Measurements from ENCODE around the gene ANXA10.

Gene ANXA10

DNA sequence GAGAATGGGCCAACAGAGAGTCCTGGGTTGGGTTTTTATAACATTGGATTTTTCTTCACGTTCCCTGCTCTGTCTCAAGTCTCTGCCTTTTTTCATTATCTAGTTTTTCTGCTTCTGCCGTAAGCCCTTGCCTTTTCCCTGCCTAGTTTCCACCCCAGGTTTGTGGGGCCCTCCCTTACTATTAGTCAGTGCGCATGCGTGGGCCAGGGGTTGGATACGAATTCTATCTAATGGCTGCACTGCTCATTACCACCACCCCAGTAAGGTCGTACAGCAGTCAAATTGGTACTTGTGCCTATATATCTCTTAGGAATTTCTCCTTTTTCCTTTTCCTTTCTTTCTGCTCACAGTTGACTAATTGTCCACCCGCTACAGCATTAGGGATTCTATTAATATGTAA, 49.4 kb downstream of the ANXA10 start:
- no peak for TF ChIP-seq CTCF (IDR thresholded peaks at IDR 0.05; ENCODE audit: insufficient read depth, low read length, missing control alignments)
- CTCF ChIA-PET, result interaction anchor here (1.1 kb wide), 1 partner anchor 12 kb away, joined by 4 read pairs; no protein-coding TSS in a partner anchor

DNA sequence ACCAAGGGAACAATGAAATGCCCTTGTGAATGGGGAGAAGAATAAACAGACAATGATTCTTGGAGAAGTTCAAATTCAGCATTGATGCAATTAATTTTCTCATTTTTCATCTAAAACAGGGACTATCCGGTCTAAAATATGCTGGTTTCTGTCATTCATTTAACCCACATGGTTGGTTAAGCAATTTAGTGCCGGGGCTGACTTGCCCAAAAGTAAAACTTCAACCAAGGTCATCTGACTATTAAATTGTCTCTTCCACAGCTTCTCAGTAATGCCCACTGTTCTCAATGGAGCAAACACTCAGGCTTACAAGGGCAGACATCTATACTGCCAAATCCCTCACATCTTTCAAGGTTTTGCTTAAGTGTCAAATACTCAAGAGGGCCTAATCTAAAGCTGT, 51.3 kb downstream of the ANXA10 start:
- CTCF ChIA-PET, result interaction anchor here (3.0 kb wide), 1 partner anchor 10 kb away, joined by 31 read pairs; no protein-coding TSS in a partner anchor
- no peak overlapping the region for H3K4me3 ChIP-seq (ENCODE audit: low read depth, low read length)
- DNase-seq (ENCODE audit: low read depth, low spot score), result no peak

More for the DNA sequence above, 49.4 kb downstream of the ANXA10 start:
- POLR2A ChIA-PET, result no interaction called here
- H3K4me3 ChIP-seq (ENCODE audit: low read depth, low read length), result no peak overlapping the region
- no peak for DNase-seq (ENCODE audit: low read depth, low spot score)

GRCh38 chr4:168150420-168151050, 58.2 kb downstream of the ANXA10 start:
- ChIA-PET CTCF (interaction anchor here (1.2 to 1.6 kb wide), 2 partner anchors 11 to 25 kb away, joined by 3 to 8 read pairs; no protein-coding TSS in a partner anchor), POLR2A (no interaction called here)
- no peak for TF ChIP-seq CTCF (IDR thresholded peaks at IDR 0.05; ENCODE audit: insufficient read depth, low read length, missing control alignments)
- no peak overlapping the region for H3K4me3 ChIP-seq (ENCODE audit: low read depth, low read length)
- no peak for DNase-seq (ENCODE audit: low read depth, low spot score)

More for the DNA sequence above, 51.3 kb downstream of the ANXA10 start:
- POLR2A ChIA-PET, result no interaction called here
- TF ChIP-seq CTCF (IDR thresholded peaks at IDR 0.05; ENCODE audit: insufficient read depth, low read length, missing control alignments), result no peak

- no peak for DNase-seq (ENCODE audit: low read depth, low spot score)
- CTCF ChIA-PET, result no interaction called here
- POLR2A ChIA-PET, result no interaction called here
- TF ChIP-seq CTCF (IDR thresholded peaks at IDR 0.05; ENCODE audit: insufficient read depth, low read length, missing control alignments), result no peak
- H3K4me3 ChIP-seq (ENCODE audit: low read depth, low read length), result no peak overlapping the region
Measured at GRCh38 chr4:168151327-168151726, 59.0 kb downstream of the ANXA10 start.

DNA sequence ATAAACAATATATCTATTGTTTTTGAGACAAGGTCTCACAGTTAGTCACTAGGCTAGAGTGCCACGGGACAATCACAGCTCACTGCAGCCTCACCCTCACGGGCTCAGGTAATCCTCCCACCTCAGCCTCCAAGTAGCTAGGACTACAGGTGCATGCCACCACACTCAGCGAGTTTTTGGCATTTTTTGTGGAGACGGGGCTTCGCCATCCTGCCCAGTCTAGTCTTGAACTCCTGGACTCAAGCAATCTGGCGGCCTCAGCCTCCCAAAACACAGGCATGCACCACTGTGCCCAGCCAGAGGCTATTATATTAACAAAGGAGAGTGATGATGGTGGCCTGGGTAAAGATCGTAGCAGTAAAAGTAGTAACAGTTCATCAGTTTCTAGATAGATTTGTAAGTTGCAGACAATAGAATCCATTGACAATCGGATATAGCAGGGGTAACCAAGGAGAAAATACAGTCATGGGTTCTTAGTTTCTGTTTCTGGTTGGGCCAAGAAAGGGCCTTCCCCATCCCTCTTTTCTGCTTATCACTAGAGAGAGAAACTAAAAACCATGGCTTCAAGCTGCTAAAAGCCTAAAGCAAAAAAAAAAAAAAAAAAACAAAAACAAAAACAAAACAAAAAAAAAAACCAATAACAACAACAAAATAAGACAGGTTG, 60.6 kb downstream of the ANXA10 start:
- no peak overlapping the region for H3K4me3 ChIP-seq (ENCODE audit: low read depth, low read length)
- DNase-seq (ENCODE audit: low read depth, low spot score), result no peak
- ChIA-PET CTCF (interaction anchor here (0.6 to 3.1 kb wide), 39 partner anchors 8 to 1997 kb away, joined by 3 to 31 read pairs (median 4); no protein-coding TSS in a partner anchor), POLR2A (no interaction called here)
- TF ChIP-seq CTCF (IDR thresholded peaks at IDR 0.05; ENCODE audit: insufficient read depth, low read length, missing control alignments), result no peak

Measured in AG04449 (cell line).